ENCODE results near the gene CRY1.

The CRY1 gene

GRCh38 chr12:106950591-106950990 lies 142.8 kb downstream of the CRY1 start:
- Histone ChIP-seq H3K27ac (ENCODE audit: low read length, poor library complexity, severe bottlenecking) (no peak overlapping the region), H3K9me3 (ENCODE audit: control insufficient read depth, low read length) (peaks cover 9% of the 10 kb centered on the region), H3K4me3 (ENCODE audit: insufficient read depth in 1 of 2, low read depth in 1 of 2, low read length in 2 of 2) (no peak overlapping the region), H3K4me1 (ENCODE audit: control insufficient read depth, insufficient read depth, low read depth, low read length) (peaks cover 3% of the 10 kb centered on the region), H3K18ac (ENCODE audit: low read depth in 1 of 2, low read length in 2 of 2) (no peak overlapping the region), H2BK15ac (ENCODE audit: low read depth, poor library complexity, severe bottlenecking) (no peak overlapping the region), H4K8ac (ENCODE audit: low read length) (no peak overlapping the region), H4K91ac (ENCODE audit: low read length) (no peak overlapping the region), H3K79me1 (replicated peaks; ENCODE audit: low read length, poor library complexity, severe bottlenecking) (peaks cover 5% of the 10 kb centered on the region), H3K23ac (ENCODE audit: low read length in 2 of 2) (no peak overlapping the region), H2BK5ac (ENCODE audit: low read depth, low read length, poor library complexity, severe bottlenecking) (no peak overlapping the region), H3K27me3 (ENCODE audit: control insufficient read depth in 1 of 2, insufficient read depth in 1 of 2, low read length in 2 of 2) (no peaks in the 10 kb centered on the region), H2BK12ac (ENCODE audit: low read length in 2 of 2) (no peak overlapping the region), H2AFZ (ENCODE audit: low read depth, low read length) (no peak overlapping the region), H3K36me3 (ENCODE audit: control insufficient read depth in 1 of 2, insufficient read depth in 2 of 2, low read depth in 1 of 2, low read length in 2 of 2) (no peaks in the 10 kb centered on the region), H2AK5ac (ENCODE audit: low read length, severe bottlenecking) (no peak overlapping the region), H2BK120ac (ENCODE audit: low read depth, low read length) (no peak overlapping the region), H3K4me2 (ENCODE audit: low read length, poor library complexity, severe bottlenecking) (no peak overlapping the region), H3K9ac (ENCODE audit: low read length) (no peak overlapping the region), H3K14ac (ENCODE audit: low read length in 2 of 2) (no peak overlapping the region), H3K4ac (ENCODE audit: low read depth in 1 of 2, low read length in 2 of 2) (no peak overlapping the region)
- WGBS: 94% methylated on average over 3 of the region's 5 CpGs
- no peak for DNase-seq

DNA sequence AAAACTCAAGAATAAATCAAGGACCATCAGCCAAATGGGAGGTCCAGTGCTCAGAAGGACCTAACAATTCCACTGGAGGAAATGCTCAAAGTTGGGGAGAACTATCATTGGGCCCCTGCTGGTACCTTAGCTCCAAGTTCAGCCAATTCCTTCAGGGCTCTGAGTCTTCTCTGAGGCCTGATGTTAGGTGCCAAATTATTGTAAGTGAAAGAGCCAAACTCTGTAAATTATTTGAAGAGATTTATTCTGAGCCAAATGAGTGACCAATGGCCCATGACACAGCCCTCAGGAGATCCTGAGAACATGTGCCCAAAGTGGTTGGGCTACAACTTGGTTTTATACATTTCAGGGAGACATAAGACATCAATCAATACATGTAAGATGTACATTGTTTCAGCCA lies 145.9 kb downstream of the CRY1 start:
- Histone ChIP-seq H2AFZ (ENCODE audit: low read depth, low read length) (no peak overlapping the region), H3K4me1 (ENCODE audit: control insufficient read depth, insufficient read depth, low read depth, low read length) (no peaks in the 10 kb centered on the region), H3K9me3 (ENCODE audit: control insufficient read depth, low read length) (peaks cover 15% of the 10 kb centered on the region), H3K36me3 (ENCODE audit: control insufficient read depth in 1 of 2, insufficient read depth in 2 of 2, low read depth in 1 of 2, low read length in 2 of 2) (no peaks in the 10 kb centered on the region), H4K91ac (ENCODE audit: low read length) (no peak overlapping the region), H3K4ac (ENCODE audit: low read depth in 1 of 2, low read length in 2 of 2) (no peak overlapping the region), H2AK5ac (ENCODE audit: low read length, severe bottlenecking) (no peak overlapping the region), H3K14ac (ENCODE audit: low read length in 2 of 2) (no peak overlapping the region), H3K18ac (ENCODE audit: low read depth in 1 of 2, low read length in 2 of 2) (no peak overlapping the region), H3K4me3 (ENCODE audit: insufficient read depth in 1 of 2, low read depth in 1 of 2, low read length in 2 of 2) (no peak overlapping the region), H2BK12ac (ENCODE audit: low read length in 2 of 2) (no peak overlapping the region), H2BK120ac (ENCODE audit: low read depth, low read length) (no peak overlapping the region), H3K23ac (ENCODE audit: low read length in 2 of 2) (no peak overlapping the region), H3K79me1 (replicated peaks; ENCODE audit: low read length, poor library complexity, severe bottlenecking) (no peaks in the 10 kb centered on the region), H3K9ac (ENCODE audit: low read length) (no peak overlapping the region), H2BK15ac (ENCODE audit: low read depth, poor library complexity, severe bottlenecking) (no peak overlapping the region), H4K8ac (ENCODE audit: low read length) (no peak overlapping the region), H3K4me2 (ENCODE audit: low read length, poor library complexity, severe bottlenecking) (no peak overlapping the region), H3K27ac (ENCODE audit: low read length, poor library complexity, severe bottlenecking) (no peak overlapping the region), H2BK5ac (ENCODE audit: low read depth, low read length, poor library complexity, severe bottlenecking) (no peak overlapping the region), H3K27me3 (ENCODE audit: control insufficient read depth in 1 of 2, insufficient read depth in 1 of 2, low read length in 2 of 2) (no peaks in the 10 kb centered on the region)
- DNase-seq: no peak

DNA sequence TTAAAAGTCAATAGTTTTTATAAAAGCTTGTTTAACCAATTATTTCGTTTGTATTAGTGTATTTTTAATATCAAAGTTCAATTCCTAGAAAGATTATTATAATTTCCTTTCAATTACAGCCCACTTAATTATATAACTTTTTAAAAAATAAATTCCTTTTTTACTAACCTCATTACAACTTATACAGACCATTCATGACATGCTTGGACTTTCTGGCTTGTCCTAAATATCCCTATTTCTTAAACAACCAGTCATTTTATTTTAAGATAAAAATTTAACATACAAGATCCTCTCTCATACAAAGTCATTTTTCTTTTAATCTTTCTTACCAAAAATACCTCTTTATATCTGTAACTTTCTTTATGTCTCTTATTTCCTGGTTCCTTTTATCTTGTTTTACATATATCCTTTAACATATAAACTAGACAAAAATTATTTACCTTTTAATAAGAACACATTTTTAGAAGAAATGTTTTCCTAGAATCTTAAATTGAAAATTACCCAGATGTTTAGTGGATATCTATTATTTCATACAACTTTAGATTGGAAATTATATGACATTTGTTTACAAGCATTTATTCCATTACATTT lies 148.0 kb downstream of the CRY1 start:
- Histone ChIP-seq H3K9ac (ENCODE audit: low read length) (no peak overlapping the region), H3K27me3 (ENCODE audit: control insufficient read depth in 1 of 2, insufficient read depth in 1 of 2, low read length in 2 of 2) (no peaks in the 10 kb centered on the region), H2BK120ac (ENCODE audit: low read depth, low read length) (no peak overlapping the region), H3K4me1 (ENCODE audit: control insufficient read depth, insufficient read depth, low read depth, low read length) (no peaks in the 10 kb centered on the region), H2AFZ (ENCODE audit: low read depth, low read length) (no peak overlapping the region), H3K27ac (ENCODE audit: low read length, poor library complexity, severe bottlenecking) (no peak overlapping the region), H2AK5ac (ENCODE audit: low read length, severe bottlenecking) (no peak overlapping the region), H3K4me3 (ENCODE audit: insufficient read depth in 1 of 2, low read depth in 1 of 2, low read length in 2 of 2) (no peak overlapping the region), H3K4ac (ENCODE audit: low read depth in 1 of 2, low read length in 2 of 2) (no peak overlapping the region), H3K18ac (ENCODE audit: low read depth in 1 of 2, low read length in 2 of 2) (no peak overlapping the region), H3K36me3 (ENCODE audit: control insufficient read depth in 1 of 2, insufficient read depth in 2 of 2, low read depth in 1 of 2, low read length in 2 of 2) (no peaks in the 10 kb centered on the region), H2BK12ac (ENCODE audit: low read length in 2 of 2) (no peak overlapping the region), H2BK5ac (ENCODE audit: low read depth, low read length, poor library complexity, severe bottlenecking) (no peak overlapping the region), H3K4me2 (ENCODE audit: low read length, poor library complexity, severe bottlenecking) (no peak overlapping the region), H4K91ac (ENCODE audit: low read length) (no peak overlapping the region), H3K23ac (ENCODE audit: low read length in 2 of 2) (no peak overlapping the region), H3K14ac (ENCODE audit: low read length in 2 of 2) (no peak overlapping the region), H4K8ac (ENCODE audit: low read length) (no peak overlapping the region), H3K79me1 (replicated peaks; ENCODE audit: low read length, poor library complexity, severe bottlenecking) (no peaks in the 10 kb centered on the region), H3K9me3 (ENCODE audit: control insufficient read depth, low read length) (peaks cover 15% of the 10 kb centered on the region), H2BK15ac (ENCODE audit: low read depth, poor library complexity, severe bottlenecking) (no peak overlapping the region)
- DNase-seq: no peak
- no CpG with 5 or more reads among the region's 1 CpG for WGBS

- H3K18ac ChIP-seq (ENCODE audit: low read depth in 1 of 2, low read length in 2 of 2): no peak overlapping the region
- no peak overlapping the region for H2BK15ac ChIP-seq (ENCODE audit: low read depth, poor library complexity, severe bottlenecking)
- H3K9me3 ChIP-seq (ENCODE audit: control insufficient read depth, low read length): peaks cover 6% of the 10 kb centered on the region
- no peak overlapping the region for H3K14ac ChIP-seq (ENCODE audit: low read length in 2 of 2)
- no peak overlapping the region for H2BK12ac ChIP-seq (ENCODE audit: low read length in 2 of 2)
- no peak overlapping the region for H4K8ac ChIP-seq (ENCODE audit: low read length)
- H3K27me3 ChIP-seq (ENCODE audit: control insufficient read depth in 1 of 2, insufficient read depth in 1 of 2, low read length in 2 of 2): no peaks in the 10 kb centered on the region
- H2AFZ ChIP-seq (ENCODE audit: low read depth, low read length): no peak overlapping the region
- H3K4me3 ChIP-seq (ENCODE audit: insufficient read depth in 1 of 2, low read depth in 1 of 2, low read length in 2 of 2): no peak overlapping the region
- H3K79me1 ChIP-seq (replicated peaks; ENCODE audit: low read length, poor library complexity, severe bottlenecking): no peaks in the 10 kb centered on the region
- 100% methylated on average over 1 of the region's 2 CpGs for WGBS
- no peaks in the 10 kb centered on the region for H3K36me3 ChIP-seq (ENCODE audit: control insufficient read depth in 1 of 2, insufficient read depth in 2 of 2, low read depth in 1 of 2, low read length in 2 of 2)
- no peak overlapping the region for H3K27ac ChIP-seq (ENCODE audit: low read length, poor library complexity, severe bottlenecking)
- H3K9ac ChIP-seq (ENCODE audit: low read length): no peak overlapping the region
- H2AK5ac ChIP-seq (ENCODE audit: low read length, severe bottlenecking): no peak overlapping the region
- no peak overlapping the region for H2BK5ac ChIP-seq (ENCODE audit: low read depth, low read length, poor library complexity, severe bottlenecking)
- no peak overlapping the region for H3K4ac ChIP-seq (ENCODE audit: low read depth in 1 of 2, low read length in 2 of 2)
- no peak overlapping the region for H4K91ac ChIP-seq (ENCODE audit: low read length)
- H2BK120ac ChIP-seq (ENCODE audit: low read depth, low read length): no peak overlapping the region
- DNase-seq: no peak
- no peaks in the 10 kb centered on the region for H3K4me1 ChIP-seq (ENCODE audit: control insufficient read depth, insufficient read depth, low read depth, low read length)
- no peak overlapping the region for H3K4me2 ChIP-seq (ENCODE audit: low read length, poor library complexity, severe bottlenecking)
- no peak overlapping the region for H3K23ac ChIP-seq (ENCODE audit: low read length in 2 of 2)
Measured at GRCh38 chr12:106942775-106943174, 150.6 kb downstream of the CRY1 start.
